ENCODE results near the gene ABCB4.

Gene ABCB4

DNA sequence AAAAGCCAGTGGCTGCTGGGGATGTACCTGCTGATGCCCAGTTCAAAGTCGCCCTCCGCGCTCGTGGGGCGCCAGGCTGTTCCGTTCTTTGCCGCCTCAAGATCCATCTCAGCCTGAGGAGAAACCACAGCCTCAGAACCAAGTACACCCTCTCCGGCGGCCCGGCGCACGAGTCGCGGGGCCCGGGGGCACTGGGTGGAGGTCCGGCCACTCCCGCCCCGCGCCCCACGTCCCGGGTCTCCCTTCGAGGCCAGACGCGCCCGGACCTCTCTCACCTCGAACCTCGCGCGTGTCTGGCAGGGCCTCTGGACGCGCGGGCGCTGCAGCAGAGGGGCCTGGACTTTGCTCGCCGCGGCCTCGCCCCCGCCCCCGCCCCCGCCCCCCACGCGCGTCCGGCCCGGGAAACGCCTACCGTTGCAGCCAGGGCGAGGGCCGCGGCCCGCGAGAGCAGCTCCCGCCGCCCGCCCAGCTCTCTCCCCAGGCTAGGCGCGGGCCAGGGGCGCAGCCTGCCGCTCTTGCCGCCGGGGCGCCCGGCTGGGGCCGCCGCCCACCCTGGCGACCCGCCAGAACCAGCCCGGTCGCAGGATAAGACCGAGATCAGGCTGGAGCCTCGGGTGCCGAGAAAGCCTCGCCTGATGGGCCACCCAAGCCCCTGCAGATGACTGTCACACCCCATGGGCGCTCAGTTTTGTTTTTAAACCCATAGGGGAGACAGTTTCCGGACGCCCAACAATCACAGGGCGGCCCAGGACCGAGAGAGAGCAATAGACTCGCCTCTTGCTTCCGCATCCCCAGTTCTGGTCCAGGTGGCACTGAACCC, at the start of gene ABCB4:
TSS of gene ABCB4 (minus strand) at position 322 of the 820 bp plus-strand sequence. CDS start at position 107, 215 bp downstream.
- DNase-seq, result no peak

DNA sequence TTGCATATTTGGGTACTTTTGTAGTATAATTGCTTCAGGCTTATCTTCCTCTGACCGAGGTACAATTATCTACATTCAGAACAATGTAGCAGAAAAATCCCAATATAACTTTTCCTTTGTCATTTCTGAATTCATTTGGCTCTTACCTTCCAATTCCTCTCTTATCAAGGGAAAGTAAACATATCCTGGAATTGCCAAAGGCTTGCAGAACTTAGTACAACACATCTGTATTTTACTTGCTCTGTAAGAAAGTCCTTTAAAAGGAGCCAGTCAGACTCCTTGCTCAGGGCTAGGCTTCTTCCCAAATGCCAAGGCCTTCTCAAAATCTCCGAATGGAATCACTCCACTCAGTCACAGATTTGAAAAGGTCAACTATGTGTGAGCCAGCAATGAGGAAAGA, 43.3 kb upstream of the ABCB4 start:
- no peak for DNase-seq

DNA sequence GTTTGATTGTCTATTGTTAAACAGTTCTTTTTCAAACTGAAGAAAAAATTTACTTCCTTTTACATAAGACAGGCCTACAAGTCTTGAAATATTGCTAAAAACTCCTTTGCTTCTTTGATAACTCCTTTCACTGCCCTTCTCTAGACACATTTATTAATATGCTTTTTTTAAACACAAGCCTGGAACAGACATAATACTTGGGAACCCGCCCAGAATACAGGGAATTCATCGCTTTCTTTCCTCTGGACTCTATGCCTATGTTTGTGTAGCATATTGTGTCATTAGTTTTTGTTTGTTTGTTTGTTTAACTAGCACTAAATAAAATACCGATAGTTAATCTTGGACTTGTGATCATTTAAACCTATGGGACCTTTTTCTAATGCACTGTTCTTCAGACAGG, 42.4 kb upstream of the ABCB4 start:
- no peak for DNase-seq

DNA sequence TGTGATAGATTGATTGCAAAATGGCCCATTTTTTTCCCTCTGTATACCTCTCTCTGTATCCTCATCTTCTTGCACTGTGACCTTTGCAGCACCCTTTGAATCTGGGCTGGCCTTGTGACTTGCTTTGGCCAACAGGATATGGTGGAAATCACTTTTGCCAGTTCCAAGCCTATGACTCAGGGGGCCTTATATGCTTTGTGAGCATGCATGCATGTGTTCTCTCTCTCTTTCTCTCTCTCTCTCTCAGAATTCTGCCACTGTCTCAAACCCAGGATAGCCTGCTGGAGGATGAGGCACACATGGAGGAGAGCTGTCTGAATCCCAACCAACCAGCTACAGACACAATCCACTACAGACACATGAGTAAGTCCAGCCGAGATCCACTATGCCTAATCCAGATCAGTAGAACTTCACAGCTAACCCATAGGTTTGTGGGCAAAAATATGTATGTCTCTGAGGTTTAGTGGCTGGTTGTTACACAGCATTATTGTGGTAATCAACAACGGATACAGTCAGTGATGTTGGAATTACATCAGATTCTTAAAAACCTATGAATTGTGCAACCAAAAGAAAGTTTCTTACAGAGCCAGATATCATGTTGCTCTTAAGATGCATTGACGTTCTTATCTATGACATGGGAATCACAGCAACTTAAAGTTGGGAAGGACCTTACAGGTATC, 41.8 kb upstream of the ABCB4 start:
- DNase-seq, result no peak

DNA sequence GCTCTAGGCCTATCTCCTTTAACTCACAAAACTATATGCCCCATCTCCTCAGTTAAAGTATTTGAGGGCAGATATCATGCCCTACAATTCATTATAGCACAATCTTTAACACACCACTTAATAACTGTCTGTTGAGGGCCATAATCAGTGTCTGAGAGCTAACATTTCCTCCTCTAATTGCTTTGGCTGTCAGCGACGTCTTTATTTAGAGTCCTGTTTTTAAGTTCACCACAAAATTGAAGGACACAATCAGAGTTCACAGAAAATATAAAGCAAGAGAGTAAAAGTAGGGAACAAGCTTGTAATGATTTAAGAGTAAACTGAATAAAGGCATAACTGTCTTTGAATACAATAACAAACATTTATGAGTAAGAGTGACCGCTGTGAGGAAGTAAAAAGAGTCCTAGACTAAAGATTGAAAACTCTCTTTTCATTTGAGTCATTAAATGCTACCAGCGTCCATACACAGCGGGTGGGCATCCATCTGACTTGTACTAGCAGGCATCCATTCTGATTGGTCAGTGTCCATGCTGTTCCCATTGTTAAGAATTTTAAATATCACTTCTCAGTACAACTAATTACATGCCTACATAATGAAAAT, 38.4 kb upstream of the ABCB4 start:
- no peak for DNase-seq

DNA sequence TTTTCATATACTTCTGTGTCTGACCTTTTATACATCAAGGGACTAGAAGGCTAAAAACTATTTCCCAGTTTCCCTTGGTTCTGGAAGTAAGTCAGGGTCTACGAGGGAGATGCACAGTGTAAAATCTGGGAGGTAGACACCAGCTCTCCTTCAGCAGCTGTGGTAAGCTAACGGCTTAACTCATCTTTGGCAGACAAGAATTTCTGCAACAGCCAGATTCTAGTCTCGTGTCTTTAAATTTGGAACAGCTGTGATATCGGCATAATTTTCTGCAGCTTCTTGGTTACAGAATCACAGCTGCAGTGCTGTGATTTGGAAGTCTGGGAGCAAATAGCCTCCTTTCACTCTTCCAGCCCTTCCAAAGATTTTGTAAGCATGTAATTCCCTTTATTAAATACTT, 37.4 kb upstream of the ABCB4 start:
- no peak for DNase-seq

DNA sequence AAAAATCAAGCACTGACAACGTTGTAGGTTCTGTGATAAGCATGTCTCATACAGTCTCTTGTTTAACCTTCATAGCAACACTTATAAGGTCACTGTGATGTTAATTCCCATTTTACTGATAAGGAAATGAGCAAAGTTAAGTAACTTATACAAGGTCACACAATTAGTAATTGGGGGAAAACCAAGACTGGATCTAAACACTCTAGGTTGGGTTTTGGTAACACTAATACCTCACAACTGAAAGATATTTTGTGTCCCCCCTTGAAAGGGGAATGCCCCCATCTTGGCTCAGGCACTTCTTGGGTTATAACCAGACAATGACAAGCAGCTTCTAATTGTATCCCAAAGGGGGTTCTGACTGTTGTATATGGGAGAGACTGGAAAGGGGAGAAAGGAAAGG, 36.0 kb upstream of the ABCB4 start:
- no peak for DNase-seq

DNA sequence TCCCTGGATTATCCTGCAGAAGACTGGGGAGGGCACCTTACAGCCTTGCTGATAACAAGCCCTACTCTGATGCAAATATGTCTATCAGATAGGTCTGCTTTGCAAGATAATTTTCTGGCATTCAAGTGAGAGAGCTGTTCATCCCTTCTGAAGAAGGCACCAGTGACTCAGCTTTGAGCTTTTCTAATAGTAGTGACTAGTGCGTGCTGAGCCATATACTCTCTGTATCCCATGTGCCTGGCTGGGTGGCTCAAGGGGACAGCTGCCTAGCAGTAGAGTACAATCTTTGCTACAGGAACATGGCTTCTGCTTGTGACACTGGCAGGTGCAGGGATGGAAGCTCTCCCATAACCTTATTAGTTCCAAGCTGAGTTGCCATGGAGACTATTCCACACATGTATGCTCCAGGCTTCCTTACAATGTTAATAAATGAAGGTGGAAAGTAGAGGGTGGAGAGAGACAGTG, 35.0 kb upstream of the ABCB4 start:
- DNase-seq, result no peak

DNA sequence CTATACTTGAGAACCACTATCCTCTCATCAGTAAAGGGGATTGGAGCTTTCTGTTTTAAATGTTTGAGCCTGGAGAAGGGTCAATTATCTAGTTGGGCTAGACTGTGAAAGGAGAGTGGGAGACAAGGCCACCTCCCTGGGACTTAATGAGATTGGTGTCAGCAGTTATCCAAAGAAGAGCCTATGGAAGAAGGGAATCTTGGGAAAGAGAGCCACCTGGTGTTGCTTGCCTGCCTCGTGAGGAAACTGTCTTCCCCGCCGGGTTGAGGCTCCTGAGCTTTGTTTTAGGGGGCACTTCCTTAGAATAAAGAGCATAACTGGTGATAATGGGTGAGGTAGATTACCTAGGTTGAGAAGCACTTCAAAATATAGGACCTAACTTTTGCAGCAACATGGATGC, 32.0 kb upstream of the ABCB4 start:
- no peak for DNase-seq

DNA sequence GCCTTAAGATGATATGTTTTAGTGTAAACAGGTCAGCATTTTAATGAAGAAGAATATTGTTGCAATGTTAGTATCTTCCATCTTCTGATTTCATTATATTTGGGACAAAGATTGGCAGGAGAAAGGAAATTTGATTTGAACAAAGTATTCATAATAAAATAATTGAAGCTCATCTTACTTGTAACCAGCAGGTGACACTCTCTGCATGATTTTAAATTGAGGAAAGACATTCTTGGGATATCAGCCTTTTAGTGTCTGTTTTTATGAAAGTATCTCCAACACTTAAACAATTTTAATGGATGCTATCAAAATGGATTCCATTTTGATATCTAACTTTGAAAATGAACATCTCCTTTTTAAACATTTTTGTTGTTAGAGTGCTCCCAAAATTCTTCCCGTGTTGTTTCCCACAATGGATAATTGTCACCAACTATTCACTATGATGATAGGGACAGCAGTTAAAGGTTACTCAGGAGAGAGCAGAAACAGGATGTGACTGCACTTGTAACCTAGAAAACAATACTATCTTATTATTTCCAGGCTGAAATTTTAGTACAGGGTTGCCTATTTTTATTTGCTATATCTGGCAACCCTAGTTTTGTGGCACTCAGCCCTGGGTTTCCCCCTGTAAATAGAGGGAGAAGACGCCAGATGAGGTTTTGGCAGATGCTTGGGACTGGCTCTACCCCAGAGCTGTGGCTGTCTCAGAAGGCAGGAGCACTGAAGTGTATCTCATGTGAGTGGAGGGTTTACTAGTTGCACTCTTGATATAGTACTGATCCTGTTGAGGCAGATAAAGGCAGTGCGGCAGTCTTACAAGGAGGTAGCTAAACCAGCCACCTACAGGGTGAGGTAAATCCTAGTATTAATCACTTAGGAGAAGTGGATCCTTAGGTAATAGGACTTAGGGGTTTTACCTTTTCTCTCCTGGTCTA, 31.0 kb upstream of the ABCB4 start:
- DNase-seq, result peak; percentile 4

DNA sequence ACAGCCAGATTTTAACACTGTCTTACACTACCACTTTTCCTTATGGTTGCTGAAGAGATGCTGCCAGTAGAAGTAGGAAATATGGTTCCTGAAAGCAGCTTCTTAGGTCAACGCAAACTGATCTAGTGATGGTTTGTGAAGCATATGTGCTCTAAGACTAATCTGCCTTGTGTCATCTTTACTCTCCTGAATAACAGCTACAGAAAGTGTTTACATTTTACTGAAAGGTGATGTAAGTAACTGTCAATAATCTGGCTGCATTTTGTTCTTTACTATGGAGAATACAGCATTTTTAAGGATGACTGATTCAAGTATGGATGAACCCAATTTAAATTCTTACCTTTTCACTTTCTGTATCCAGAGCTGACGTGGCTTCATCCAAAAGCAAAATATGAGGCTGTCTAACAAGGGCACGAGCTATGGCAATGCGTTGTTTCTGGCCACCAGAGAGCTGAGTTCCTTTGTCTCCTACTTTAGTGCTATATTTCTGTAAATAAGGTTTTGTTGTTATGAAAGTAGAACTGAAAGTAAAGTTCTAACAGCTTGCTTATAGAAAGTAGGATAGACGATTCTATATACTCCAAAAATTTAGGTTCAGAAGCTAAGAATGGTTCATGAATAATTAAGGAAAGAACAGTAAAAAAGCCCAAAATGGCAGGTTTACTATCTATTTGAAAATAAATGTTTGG, 30.2 kb upstream of the ABCB4 start:
- no peak for DNase-seq

DNA sequence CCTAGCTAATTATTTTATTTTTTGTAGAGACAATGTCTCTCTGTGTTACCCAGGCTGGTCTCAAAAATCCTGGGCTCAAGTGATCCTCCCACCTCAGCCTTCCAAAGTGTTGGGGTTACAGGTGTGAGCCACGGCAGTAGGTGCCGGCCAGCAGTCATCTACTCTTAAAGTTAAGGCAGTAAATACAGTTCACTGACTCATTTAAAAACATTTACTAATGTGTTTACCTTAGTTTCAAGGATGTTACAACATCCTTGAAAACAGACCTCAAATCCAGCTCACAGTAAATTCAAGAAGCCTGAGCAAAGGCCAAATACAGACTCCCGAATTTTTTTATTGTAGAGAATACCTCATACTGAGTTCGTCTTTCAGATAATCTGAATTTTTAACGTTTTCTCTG, 29.6 kb upstream of the ABCB4 start:
- DNase-seq, result no peak

DNA sequence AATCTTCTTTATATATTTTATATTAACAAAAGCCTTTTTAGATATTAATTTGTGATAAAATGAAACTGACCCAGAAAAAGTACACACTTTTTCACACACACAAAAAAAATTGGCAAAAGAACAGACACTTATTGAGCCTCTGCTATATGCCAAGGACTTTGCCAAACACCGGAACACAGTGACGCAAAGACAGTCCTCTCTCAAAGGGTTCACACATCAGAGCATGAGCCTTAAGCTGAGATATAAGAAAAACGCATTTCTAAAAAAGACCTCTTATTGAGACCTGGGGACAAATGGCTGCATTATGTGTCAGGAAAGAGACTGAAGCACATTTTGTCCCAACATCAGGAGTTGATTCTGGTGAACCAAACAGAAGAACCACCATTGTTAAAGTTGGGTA, 24.0 kb upstream of the ABCB4 start:
- no peak for DNase-seq

DNA sequence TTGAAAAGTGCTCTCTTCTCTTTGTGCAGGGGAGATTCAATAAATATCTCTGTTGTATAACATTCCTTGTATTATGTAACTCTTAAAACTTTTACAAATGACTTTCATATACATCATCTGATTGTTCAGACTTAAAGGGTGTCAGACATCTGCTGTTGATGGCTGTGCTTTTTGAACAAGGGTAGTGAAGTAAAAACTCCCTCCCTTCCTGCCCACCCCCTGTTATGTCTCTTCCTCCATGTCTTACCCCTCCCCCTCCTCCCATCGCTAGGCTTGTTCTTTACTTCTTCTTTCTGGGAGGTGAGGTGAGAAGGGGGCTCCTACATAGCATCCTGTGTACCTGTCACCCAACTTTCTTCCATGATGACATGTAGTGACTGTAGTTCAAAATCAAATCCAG, 23.4 kb upstream of the ABCB4 start:
- DNase-seq, result no peak

DNA sequence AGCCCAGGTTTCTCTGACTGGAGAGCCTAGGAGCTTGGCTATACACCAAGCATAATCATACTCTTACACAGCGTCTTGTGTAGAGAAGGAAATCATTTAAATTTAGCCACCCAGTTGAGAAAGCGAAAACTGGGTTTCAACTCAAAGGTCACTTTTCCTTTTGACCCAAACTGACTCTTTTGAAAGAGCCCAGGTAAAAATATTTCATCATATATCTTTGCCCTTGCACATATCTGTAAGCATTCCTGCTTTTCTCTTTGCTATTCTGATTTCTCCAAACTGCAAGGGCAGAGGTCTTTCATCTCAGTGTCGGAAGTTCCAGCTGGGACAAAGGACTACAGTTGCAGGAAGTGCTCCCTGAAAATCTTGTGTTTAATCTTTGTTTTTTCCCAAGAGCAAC, 22.0 kb upstream of the ABCB4 start:
- no peak for DNase-seq

DNA sequence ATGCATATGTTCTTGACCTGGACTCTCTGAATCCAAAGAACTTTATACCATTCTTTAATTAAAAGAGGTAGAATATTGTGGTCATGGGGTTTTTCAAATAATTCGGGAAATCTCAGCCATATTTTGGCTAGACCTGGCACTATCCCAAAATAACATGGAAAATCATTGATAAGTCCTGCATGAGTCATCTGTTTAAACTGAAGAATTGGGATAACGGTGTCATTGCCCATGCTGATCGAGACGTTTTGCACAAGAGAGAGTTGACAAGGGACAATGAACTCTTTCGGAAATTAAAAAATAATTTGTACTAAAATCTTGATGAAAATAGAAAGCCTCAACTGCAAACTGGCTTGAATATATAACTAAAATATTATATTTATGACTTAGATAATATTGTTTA, 19.9 kb upstream of the ABCB4 start:
- DNase-seq, result no peak

DNA sequence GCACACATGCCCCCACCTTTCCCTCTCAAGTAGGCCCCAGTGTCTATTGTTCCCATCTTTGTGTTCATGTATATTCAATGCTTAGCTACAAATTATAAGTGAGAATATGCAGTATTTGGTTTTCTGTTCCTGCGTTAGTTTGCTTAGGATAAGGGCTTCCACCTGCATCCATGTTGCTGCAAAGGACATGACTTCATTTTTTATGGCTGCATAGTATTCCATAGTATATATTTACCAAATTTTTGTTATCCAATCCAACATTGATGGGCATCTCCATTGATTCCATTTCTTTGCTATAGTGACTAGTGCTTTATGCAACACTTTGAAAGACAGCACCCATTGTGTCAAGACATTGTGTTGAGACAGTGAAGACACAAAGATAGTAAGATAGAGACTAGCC, 19.0 kb upstream of the ABCB4 start:
- DNase-seq, result no peak

DNA sequence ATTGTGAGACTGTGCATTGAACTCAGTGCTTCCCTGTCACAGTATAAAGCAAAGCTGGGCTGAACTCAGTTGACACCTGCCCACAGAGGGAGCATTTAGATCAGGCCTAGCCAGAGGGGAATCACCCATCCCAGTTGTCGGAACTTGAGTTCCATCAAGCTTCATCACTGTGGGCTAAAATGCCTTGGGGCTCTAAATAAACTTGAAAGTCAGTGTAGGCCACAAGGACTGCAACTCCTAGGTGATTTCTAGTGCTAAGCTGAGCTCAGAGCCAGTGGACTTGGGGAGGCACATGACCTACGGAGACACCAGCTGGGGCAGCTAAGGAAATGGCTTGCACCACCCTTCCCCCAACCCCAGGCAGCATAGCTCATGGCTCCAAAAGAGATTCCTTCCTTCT, 7.7 kb upstream of the ABCB4 start:
- DNase-seq, result no peak

DNA sequence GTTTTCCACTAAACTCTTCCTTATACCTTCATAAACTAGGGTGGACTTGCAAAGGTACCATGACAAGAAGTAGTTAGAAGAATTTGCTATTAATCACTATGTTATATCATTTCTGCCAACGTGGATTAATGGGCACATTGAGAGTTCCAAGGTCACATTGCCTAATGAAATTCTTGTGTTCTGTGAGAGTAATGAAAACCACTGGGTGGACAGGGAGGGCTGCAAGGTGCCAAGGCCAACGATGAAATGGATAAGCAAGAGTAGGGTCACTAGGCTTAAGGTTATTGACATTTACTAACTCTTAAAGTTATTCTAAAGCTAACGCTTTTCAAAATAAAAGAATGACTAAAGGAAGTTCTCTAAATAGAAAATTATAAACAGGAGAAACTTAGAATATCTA, 6.6 kb upstream of the ABCB4 start:
- DNase-seq, result no peak

DNA sequence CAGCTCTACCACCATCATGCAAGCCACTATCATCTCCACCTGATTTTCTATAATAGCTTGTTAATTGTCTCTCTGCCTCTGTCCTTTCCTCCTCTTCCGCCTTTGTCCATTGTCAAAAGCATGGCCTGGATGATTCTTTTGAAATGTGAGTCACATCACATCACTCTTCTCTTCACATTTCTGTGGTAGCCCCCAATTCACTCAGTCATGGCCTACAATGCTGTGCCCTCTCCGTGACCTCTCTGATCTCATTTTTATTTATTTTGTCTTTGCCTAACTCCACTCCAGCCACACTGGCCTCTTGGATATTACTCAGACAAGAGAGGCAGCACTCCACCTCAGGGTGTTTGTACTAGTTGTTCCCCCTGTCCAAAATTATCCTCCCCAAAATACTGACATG, 4.9 kb upstream of the ABCB4 start:
- DNase-seq, result no peak

DNA sequence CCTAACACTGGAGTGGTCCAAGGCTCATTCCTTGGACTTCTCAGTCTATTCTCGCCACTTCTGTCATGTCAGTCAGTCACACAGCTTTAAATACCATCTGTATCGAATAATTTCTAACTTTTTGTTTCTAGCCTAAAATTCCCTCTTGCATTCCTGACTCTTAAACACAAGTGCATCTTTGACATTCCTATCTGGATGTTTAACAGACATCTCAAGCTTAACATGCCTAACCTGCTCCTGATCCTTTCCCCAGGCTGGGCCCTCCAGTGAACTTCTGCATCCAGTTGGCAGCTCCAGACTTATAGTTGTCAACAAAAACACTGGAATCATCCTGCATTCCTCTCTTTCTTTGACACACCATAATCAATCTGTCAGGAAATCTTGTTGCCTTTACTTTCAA, 4.5 kb upstream of the ABCB4 start:
- DNase-seq, result no peak

DNA sequence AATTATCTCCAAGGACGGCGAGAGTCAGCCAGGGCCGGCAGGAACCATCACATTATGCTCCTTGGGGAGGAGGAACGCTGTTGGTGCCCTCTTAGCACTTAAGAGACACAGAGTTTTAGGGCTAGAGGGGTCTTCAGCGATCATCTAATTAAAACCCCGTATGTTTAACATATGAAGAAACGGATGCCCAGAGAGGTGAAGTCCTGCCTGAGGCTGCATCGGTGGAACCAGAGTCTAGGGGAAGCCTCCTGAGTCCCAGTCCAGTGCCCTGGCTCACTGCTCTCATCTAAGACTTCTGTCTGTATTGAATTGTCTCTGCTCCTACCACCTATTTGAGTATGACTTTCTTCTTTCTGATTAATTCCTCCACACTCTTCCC, 688 bp upstream of the ABCB4 start:
- DNase-seq, result no peak

All from DMS 273 treated with DMSO at 0.1 percent for 48 hours (cell line).